Body of pancreas (tissue), 4 donors: Measurements from ENCODE around the gene FASTK. TPM values are rescaled to one million over a fixed set of nuclear protein-coding genes. Genes with fewer than 3 reads are reported as not detected.
A peak's percentile ranks its signal among the peaks of the same experiment; 100 is the strongest.

ENCODE experiments used
- ATAC-seq: fragments of 150-250 bp; one replicate; pipeline ENCODE4 v1.9.1; 2016
- DNase-seq, 4 donors: peaks; one replicate each; pipeline ENCODE4 v3.0.0-alpha.2; 2019
- H3K27ac ChIP-seq, 4 donors: fragments of 200-600 bp; sonication (generic); 1 replicate in 3 of 4; 2 replicates in 1 of 4; pipeline versions ENCODE4 v1.5.1 to v1.6.1; 2016 to 2019; ENCODE audit warnings: mild to moderate bottlenecking in 1 of 4, mixed read lengths in 1 of 4, moderate library complexity in 1 of 4
- H3K27me3 ChIP-seq, 2 donors: fragments of 200-600 bp; sonication (generic); one replicate each; pipeline ENCODE4 v1.6.0; 2016; ENCODE audit warnings: mild to moderate bottlenecking in 1 of 2
- H3K36me3 ChIP-seq, 2 donors: fragments of 200-600 bp; sonication (generic); replicated peaks in 1 of 2; 2 replicates each; pipeline ENCODE4 v1.5.1; 2016; ENCODE audit warnings: low read depth in 2 of 2; ENCODE audit not compliant: insufficient read depth in 1 of 2
- H3K4me1 ChIP-seq: fragments of 200-600 bp; sonication (generic); one replicate; pipeline ENCODE4 v1.6.0; 2016
- H3K4me3 ChIP-seq, 2 donors: fragments of 200-600 bp; sonication (generic); 1 replicate in 1 of 2; 2 replicates in 1 of 2; pipeline ENCODE4 v1.5.1; 2016 to 2019
- H3K9me3 ChIP-seq, 3 donors: fragments of 200-600 bp; sonication (generic); 1 replicate in 2 of 3; 2 replicates in 1 of 3; pipeline ENCODE4 v1.5.1; 2016
- POLR2A ChIP-seq, 3 donors: fragments of 450-650 bp; IDR thresholded peaks; one replicate each; pipeline ENCODE4 v1.6.1; 2016; ENCODE audit warnings: antibody characterized with exemption in 3 of 3, mild to moderate bottlenecking in 2 of 3
- WGBS, 2 donors: methylation state at CpG; one replicate each; pipeline ENCODE4 v1.1.5; 2017; 5-methylcytosine and 5-hydroxymethylcytosine counted together
- intact Hi-C: fragments of 100-400 bp; cut with DNase I; formaldehyde crosslinking; loops from one replicate; pipeline ENCODE4 v1.15.1; 2023
- total RNA-seq, 2 donors: library from RNA; depleted of rRNA; stranded (reverse); fragments of >200 nt; gene quantifications; one replicate each; pipeline ENCODE4 v1.1.0, GENCODE V29; 2016
- TF ChIP-seq, protein P1 (sequence below), 7 experiments: fragments of 450-650 bp in 4 of 7; fragments of 200-600 bp in 3 of 7; sonication (generic) in 3 of 7; IDR thresholded peaks; one replicate each; pipeline ENCODE4 v1.5.1; 2016 to 2019; ENCODE audit warnings: antibody characterized with exemption in 7 of 7

Gene FASTK
- total RNA-seq, 2 donors from 2014 or later: 60.7 to 201 TPM

DNA sequence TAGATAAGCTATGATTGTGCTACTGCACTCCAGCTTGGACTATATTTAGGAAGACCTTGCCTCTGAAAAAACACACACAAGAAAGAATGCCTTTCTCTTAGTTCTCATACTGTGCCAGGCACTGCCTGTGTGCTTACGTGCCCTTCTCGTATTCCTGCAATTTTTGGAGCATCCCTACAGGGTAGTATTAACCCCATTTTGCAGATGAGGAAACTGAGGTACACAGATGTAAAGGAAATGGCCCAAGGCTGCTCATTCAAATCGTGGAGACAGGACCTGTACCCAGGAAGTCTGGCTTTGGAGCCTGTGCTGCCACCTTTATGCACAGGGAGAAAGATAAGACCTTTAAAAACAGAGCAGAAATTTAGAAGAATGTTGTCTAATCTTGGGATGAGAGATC, 22.4 kb upstream of the FASTK start:
- Histone ChIP-seq H3K36me3 (no peaks in the 10 kb centered on the region), H3K27ac (no peak overlapping the region), H3K9me3 (no peaks in the 10 kb centered on the region), H3K4me3 (no peak overlapping the region), H3K27me3 (no peaks in the 10 kb centered on the region), H3K4me1 (no peaks in the 10 kb centered on the region)
- DNase-seq: no peak
- TF ChIP-seq, protein P1, sequence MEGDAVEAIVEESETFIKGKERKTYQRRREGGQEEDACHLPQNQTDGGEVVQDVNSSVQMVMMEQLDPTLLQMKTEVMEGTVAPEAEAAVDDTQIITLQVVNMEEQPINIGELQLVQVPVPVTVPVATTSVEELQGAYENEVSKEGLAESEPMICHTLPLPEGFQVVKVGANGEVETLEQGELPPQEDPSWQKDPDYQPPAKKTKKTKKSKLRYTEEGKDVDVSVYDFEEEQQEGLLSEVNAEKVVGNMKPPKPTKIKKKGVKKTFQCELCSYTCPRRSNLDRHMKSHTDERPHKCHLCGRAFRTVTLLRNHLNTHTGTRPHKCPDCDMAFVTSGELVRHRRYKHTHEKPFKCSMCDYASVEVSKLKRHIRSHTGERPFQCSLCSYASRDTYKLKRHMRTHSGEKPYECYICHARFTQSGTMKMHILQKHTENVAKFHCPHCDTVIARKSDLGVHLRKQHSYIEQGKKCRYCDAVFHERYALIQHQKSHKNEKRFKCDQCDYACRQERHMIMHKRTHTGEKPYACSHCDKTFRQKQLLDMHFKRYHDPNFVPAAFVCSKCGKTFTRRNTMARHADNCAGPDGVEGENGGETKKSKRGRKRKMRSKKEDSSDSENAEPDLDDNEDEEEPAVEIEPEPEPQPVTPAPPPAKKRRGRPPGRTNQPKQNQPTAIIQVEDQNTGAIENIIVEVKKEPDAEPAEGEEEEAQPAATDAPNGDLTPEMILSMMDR (IDR thresholded peaks at IDR 0.05): no peak
- TF ChIP-seq POLR2A (IDR thresholded peaks at IDR 0.05): no peak
- intact Hi-C loops: no loop called here
- no peak for ATAC-seq
- 79 to 87% methylated on average over 3 of the region's 3 CpGs for WGBS, 2 donors

- intact Hi-C loops: no loop called here
- H3K27ac ChIP-seq: no peak overlapping the region
- DNase-seq (no peak), ATAC-seq (no peak)
- H3K36me3 ChIP-seq: no peaks in the 10 kb centered on the region
- no peaks in the 10 kb centered on the region for H3K4me1 ChIP-seq
- TF ChIP-seq POLR2A (IDR thresholded peaks at IDR 0.05): no peak
- TF ChIP-seq, protein P1 (IDR thresholded peaks at IDR 0.05): no peak
- no peak overlapping the region for H3K4me3 ChIP-seq
- WGBS, 2 donors: 84 to 92% methylated on average over 17 to 24 of the region's 24 CpGs
- H3K9me3 ChIP-seq: no peaks in the 10 kb centered on the region
- no peaks in the 10 kb centered on the region for H3K27me3 ChIP-seq
Measured at GRCh38 chr7:151101621-151102396, 21.2 kb upstream of the FASTK start.

- 84 to 92% methylated on average over 7 to 10 of the region's 10 CpGs for WGBS, 2 donors
Measured at GRCh38 chr7:151100921-151101320, 20.3 kb upstream of the FASTK start.

GRCh38 chr7:151099486-151100211, 19.0 kb upstream of the FASTK start:
- DNase-seq (no peak), ATAC-seq (peak; percentile 21)
- Histone ChIP-seq H3K9me3 (no peaks in the 10 kb centered on the region), H3K27ac (no peak overlapping the region), H3K36me3 (no peaks in the 10 kb centered on the region), H3K4me1 (no peaks in the 10 kb centered on the region), H3K27me3 (no peaks in the 10 kb centered on the region), H3K4me3 (no peak overlapping the region)
- intact Hi-C loops: no loop called here
- TF ChIP-seq, protein P1 (IDR thresholded peaks at IDR 0.05): no peak
- no peak for TF ChIP-seq POLR2A (IDR thresholded peaks at IDR 0.05)
- 70 to 80% methylated on average over 20 of the region's 20 CpGs for WGBS, 2 donors

More at GRCh38 chr7:151100921-151101320, 20.3 kb upstream of the FASTK start:
- intact Hi-C loops: no loop called here
- TF ChIP-seq, protein P1 (IDR thresholded peaks at IDR 0.05): no peak
- no peak for TF ChIP-seq POLR2A (IDR thresholded peaks at IDR 0.05)
- Histone ChIP-seq H3K4me3 (no peak overlapping the region), H3K4me1 (no peaks in the 10 kb centered on the region), H3K36me3 (no peaks in the 10 kb centered on the region), H3K9me3 (no peaks in the 10 kb centered on the region), H3K27me3 (no peaks in the 10 kb centered on the region), H3K27ac (no peak overlapping the region)
- DNase-seq (no peak), ATAC-seq (no peak)
